H1 (cell line): ENCODE measurements around the gene GRIK2. TPM values are rescaled to one million over a fixed set of nuclear protein-coding genes. Genes with fewer than 3 reads are reported as not detected.

Source experiments
- CHD7 ChIP-seq: fragments of 300-600 bp; sonication (generic); IDR thresholded peaks from 2 replicates; pipeline ENCODE4 v1.7.1; 2012; ENCODE audit warnings: low read length, moderate library complexity, mild to moderate bottlenecking, inconsistent platforms; ENCODE audit not compliant: insufficient replicate concordance
- polyA plus RNA-seq, 7 experiments: library from polyadenylated mRNA; depleted of rRNA in 3 of 7; stranded (reverse) in 5 of 7; unstranded in 2 of 7; fragments of >200 nt in 5 of 7; fragments of 200-250 nt in 2 of 7; gene quantifications; 1 replicate in 5 of 7; 2 replicates in 1 of 7; 4 replicates in 1 of 7; pipeline versions ENCODE4 v1.2.1 to v1.2.3, GENCODE V29; 2011 to 2013; ENCODE audit warnings: missing spikeins in 2 of 7, mixed read lengths in 2 of 7
- total RNA-seq: library from RNA; stranded (reverse); fragmentation: NEBNext Ultra II Directional; extraction: Animal tissue kit (Norgen Biotek cat#: 25700); gene quantifications from 2 replicates; pipeline ENCODE4 v1.2.1, GENCODE V29; 2021

The GRIK2 gene
- total and polyA plus RNA-seq, 2 of the 8 experiments (the other 6 are each of a cell fraction or from before 2014, with no cell fraction given) = 1.8 to 2.2 TPM

- TF ChIP-seq CHD7 = no peak
- TF ChIP-seq, all 59 proteins: peak for 0
Measured at GRCh38 chr6:101719521-101719920, 326.0 kb downstream of the GRIK2 start (continued).
